ENCODE data around the gene GIGYF1. TPM values are rescaled to one million over a fixed set of nuclear protein-coding genes. Genes with fewer than 3 reads are reported as not detected.

GIGYF1 gene
- total RNA-seq, 1 donor: 20.7 TPM

DNA sequence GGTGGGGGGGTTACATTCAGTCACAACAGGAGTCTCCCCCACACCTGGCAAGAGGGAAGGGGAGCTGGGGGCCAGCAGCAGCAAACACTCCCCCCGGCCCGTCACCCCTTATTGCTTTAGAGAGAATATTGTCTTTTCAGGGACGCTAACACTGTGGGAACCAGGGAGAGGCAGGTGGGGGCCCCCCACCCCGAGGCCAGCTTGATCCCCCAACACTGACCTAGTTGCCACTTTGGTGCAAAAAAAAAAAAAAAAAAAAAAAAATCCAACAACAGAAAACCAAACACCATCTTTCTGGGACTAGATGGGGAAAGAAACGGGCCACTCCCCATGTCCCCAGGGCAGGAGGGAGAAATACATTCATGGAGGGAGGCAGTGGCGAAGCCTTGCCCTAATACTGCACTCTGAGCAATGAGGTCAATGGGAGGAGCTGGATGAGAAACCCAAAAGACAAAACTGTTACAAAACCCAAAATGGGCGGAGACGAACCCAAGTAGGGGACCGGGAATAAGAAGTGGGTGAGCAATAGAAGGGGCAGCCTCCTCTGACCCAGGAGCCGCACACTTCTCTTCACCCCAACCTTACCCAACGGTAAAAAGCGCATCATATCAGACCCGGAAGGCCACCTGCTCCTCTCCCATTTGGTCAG lies 14.0 kb downstream of the GIGYF1 start:
- no peak overlapping the region for H3K4me3 ChIP-seq (ENCODE audit: low read depth, low read length)
- TF ChIP-seq, protein P1, sequence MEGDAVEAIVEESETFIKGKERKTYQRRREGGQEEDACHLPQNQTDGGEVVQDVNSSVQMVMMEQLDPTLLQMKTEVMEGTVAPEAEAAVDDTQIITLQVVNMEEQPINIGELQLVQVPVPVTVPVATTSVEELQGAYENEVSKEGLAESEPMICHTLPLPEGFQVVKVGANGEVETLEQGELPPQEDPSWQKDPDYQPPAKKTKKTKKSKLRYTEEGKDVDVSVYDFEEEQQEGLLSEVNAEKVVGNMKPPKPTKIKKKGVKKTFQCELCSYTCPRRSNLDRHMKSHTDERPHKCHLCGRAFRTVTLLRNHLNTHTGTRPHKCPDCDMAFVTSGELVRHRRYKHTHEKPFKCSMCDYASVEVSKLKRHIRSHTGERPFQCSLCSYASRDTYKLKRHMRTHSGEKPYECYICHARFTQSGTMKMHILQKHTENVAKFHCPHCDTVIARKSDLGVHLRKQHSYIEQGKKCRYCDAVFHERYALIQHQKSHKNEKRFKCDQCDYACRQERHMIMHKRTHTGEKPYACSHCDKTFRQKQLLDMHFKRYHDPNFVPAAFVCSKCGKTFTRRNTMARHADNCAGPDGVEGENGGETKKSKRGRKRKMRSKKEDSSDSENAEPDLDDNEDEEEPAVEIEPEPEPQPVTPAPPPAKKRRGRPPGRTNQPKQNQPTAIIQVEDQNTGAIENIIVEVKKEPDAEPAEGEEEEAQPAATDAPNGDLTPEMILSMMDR (IDR thresholded peaks at IDR 0.05; ENCODE audit: insufficient read depth, low read length): no peak
- DNase-seq (ENCODE audit: low read depth): peak; percentile 50

DNA sequence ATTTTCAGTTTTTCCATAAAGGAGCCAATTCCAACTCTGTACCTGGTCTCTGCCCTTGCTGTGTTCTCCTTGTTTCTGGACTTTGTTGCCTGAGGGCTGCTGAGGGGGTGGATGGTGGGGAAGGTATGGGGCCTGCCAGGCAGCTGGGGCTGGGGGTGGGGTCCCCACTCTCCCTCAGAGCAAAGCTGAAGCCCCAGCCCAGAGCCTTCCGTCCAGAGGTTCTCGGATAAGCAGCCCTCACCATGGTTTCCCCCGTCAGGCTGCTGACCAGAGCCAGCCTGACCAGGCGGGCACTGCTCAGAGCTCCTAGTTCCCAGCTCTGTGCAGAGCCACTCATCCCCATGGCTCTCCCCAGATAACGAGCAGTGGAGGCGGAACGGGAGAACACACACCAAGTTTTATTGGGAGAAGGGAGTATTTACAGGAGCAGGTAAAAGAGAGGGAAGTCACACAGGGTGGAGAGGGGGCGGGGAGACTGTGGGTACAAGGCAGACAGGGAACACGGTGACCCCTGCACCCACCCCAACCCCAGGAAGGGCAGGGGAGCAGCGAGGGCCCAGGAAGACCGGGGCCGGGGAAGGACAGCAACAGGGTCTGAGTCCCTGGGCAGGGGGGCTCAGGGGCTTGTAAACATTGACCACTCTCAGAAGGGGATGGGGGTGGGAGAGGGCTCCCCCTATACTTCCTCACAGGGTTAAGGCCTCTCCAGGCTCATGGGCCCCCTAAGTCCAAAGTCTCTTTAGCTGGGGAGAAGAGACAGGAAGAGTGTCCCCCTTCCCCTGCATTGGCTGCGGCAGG lies 14.7 kb downstream of the GIGYF1 start:
- DNase-seq (ENCODE audit: low read depth): no peak
- TF ChIP-seq, protein P1 (IDR thresholded peaks at IDR 0.05; ENCODE audit: insufficient read depth, low read length): no peak
- no peak overlapping the region for H3K4me3 ChIP-seq (ENCODE audit: low read depth, low read length)

DNA sequence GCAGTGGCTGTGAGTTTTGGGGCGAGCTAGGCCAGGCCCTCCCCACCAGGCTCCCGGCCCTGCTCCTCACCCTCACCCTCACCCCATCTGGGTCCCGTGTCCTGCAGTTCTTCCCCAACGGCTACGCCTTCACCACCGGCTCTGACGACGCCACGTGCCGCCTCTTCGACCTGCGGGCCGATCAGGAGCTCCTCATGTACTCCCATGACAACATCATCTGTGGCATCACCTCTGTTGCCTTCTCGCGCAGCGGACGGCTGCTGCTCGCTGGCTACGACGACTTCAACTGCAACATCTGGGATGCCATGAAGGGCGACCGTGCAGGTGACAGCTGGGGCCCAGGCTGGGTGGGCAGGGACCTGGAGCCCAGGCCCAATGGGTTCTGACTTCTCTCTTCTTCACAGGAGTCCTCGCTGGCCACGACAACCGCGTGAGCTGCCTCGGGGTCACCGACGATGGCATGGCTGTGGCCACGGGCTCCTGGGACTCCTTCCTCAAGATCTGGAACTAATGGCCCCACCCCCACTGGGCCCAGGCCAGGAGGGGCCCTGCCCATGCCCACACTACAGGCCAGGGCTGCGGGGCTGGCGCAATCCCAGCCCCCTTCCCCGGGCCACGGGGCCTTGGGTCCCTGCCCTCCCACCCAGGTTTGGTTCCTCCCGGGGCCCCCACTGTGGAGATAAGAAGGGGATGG lies 15.6 kb downstream of the GIGYF1 start:
- TF ChIP-seq, protein P1 (IDR thresholded peaks at IDR 0.05; ENCODE audit: insufficient read depth, low read length): no peak
- H3K4me3 ChIP-seq (ENCODE audit: low read depth, low read length): no peak overlapping the region
- no peak for DNase-seq (ENCODE audit: low read depth)

DNA sequence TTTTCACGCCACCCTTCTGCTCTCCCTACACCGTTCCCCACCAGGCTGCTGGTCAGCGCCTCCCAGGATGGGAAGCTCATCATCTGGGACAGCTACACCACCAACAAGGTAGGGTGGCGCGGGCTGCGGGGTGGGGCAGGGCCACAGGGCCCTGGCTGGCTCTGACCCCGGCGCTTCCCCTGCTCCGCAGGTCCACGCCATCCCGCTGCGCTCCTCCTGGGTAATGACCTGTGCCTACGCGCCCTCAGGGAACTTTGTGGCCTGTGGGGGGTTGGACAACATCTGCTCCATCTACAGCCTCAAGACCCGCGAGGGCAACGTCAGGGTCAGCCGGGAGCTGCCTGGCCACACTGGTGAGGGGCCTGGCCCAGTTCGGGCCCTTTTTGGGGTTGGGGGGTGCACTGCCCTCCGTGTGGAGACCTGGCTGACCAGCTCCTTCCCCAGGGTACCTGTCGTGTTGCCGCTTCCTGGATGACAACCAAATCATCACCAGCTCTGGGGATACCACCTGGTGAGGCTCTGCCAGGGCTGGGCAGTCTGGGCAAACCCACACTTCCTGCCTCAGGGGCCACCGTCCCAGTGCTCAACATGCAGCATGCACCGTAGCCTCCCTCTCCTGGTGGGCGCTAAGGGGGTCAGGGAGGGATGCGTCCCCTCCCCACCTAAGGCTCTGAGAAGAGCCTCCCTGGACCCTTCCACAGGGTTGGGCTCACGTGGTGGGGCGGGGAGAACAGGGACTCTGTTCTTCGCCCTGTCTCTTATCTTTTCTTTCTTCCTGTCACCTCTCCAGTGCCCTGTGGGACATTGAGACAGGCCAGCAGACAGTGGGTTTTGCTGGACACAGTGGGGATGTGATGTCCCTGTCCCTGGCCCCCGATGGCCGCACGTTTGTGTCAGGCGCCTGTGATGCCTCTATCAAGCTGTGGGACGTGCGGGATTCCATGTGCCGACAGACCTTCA lies 16.5 kb downstream of the GIGYF1 start:
- TF ChIP-seq, protein P1 (IDR thresholded peaks at IDR 0.05; ENCODE audit: insufficient read depth, low read length): no peak
- H3K4me3 ChIP-seq (ENCODE audit: low read depth, low read length): no peak overlapping the region
- DNase-seq (ENCODE audit: low read depth): no peak

DNA sequence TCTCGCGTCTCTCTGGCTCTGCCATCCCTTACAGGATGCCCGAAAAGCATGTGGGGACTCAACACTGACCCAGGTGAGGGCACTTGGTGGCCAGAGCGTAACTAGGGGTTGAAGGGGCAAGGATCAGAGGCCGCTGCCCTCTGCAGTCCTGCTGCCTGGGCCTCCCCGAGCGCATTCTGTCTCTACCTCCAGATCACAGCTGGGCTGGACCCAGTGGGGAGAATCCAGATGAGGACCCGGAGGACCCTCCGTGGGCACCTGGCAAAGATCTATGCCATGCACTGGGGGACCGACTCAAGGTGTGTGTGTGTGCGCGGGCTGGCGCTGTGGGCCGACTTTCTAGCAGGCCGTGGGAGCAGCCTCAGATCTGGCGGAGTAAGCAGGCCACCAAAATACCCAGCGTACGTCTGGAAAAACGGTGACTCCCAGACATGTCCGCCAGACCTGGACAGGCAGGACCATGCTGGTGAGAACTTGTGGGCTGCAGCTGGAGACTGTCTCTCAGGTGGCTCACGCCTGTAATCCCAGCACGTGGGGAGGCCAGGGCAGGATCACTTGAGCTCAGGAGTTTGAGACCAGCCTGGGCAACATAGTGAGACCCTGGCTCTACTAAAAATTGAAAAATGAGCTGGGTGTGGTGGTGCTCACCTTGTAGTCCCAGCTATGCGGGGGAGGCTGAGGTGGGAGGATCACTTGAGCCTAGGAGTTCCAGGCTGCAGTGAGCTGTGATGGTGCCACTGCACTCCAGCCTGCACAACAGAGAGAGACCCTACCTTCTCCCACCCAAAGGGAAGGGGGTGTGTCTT lies 17.3 kb downstream of the GIGYF1 start:
- DNase-seq (ENCODE audit: low read depth): no peak
- H3K4me3 ChIP-seq (ENCODE audit: low read depth, low read length): peak overlapping the region; percentile 85
- TF ChIP-seq, protein P1 (IDR thresholded peaks at IDR 0.05; ENCODE audit: insufficient read depth, low read length): no peak
